HG02610 (cell line): ENCODE results near the gene MKRN2OS.
"Not testable (repeated sequence)": the region's sequence is repeated elsewhere in the genome, so short reads cannot be mapped to it uniquely, and the experiment has no call there.

Source experiments
- ATAC-seq: cut with Tn5 transposase; IDR thresholded peaks from one replicate; pipeline ENCODE4 v1.9.1; 2021; ENCODE audit warnings: mild to moderate bottlenecking, moderate library complexity; ENCODE audit not compliant: unreplicated experiment

The MKRN2OS gene

DNA sequence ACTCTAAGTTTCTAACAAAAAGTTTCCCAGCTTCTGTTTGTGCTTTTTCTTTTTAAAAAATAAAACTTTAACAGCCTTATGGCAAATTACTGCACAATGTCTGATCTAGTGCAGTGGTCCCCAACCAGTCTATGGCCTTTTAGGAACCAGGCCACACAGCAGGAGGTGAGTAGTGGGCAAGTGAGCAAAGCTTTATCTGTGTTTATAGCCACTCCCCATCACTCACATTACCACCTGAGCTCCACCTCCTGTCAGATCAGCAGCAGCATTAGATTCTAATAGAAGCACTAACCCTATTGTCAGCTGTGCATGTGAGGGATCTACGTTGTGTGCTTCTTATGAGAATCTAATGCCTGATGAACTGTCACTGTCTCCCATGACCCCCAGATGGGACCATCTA lies 17.2 kb upstream of the MKRN2OS start:
- ATAC-seq = no peak

DNA sequence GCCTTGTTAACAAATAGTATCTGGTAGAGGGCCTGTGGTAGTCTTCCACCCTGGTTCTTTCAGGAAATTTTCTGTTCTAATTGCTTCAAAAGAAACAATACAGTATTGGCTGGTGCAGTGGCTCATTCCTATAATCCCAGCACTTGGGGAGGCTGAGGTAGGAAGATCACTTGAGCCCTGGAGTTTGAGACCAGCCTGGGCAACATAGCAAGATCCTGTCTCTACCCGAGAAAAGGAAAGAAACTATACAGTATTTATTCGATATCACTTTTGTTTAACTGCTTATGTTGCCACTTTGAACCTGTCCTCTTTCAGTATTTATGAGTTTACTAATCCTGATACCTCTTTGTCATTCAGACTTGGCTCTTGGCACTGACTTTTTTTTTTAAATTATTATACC lies 16.1 kb upstream of the MKRN2OS start:
- ATAC-seq = no peak

DNA sequence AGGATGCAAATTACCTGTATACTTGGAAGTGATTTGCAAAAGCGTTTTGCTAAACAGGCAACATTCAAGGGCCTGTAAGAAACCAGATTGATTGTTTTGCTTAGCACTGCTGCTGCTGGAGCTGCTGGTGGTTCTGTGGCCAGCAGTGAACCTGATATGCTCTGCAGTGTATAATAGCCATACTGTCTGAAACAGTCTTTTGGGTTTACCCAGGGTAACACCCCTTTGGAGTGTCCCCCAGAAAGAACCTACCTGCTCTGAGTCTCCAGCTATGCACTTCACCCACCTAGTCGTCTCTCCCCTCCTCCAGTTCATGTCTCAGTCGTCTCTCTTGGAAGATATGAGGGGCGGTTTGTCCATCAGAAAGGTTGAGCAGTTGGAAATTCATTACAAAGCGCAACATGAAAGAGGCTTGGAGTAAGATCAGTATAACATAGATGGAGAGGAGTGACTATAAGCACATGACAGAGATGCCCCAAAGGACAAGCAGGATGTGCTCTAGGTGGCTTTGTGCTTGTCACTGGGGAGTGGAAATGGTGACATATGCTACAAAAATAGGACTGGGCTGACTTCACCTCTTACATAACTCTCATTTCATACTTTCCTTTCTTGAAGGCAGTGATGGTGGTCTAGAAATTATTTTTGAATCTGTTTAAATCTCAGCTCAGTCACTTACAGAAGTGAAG lies 15.3 kb upstream of the MKRN2OS start:
- ATAC-seq = peak; percentile 70

DNA sequence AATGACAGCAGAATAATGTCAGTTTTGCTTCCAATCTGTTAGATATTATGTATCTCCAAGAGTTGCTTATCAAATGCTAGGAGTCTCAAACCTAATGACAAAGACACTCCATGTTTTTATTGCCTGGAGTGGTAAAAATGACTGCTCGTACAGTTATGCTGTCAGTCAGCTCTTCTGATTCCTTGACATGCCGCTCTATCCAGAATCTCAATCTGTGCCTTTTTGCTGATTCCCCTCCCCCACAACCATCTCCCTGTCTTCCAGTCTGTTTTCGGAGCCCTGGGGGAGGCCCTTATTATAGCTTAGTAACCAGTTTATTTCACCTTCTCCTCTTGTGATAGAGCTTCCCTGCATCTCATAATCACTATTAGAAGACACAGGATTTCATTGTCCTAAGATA lies 14.2 kb upstream of the MKRN2OS start:
- ATAC-seq = no peak

DNA sequence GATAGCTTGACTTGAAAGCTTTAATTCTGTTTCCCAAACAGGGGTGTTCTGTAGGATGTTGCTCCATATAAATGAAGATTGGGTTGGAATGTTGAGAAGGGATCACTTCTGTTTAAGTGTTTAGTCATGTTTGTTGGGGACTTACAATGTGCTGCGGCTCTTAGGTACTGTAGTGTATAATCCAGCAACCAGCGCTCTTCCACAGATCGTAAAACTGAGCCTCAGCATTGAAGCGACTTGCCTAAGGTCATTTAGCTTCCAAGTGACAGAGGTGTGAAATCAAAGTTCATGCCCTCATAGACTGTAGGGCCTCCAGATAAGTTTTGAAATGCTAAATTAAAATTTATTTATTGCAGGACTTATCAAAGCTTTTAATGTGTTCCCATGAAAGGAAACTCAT lies 13.4 kb upstream of the MKRN2OS start:
- no peak for ATAC-seq

DNA sequence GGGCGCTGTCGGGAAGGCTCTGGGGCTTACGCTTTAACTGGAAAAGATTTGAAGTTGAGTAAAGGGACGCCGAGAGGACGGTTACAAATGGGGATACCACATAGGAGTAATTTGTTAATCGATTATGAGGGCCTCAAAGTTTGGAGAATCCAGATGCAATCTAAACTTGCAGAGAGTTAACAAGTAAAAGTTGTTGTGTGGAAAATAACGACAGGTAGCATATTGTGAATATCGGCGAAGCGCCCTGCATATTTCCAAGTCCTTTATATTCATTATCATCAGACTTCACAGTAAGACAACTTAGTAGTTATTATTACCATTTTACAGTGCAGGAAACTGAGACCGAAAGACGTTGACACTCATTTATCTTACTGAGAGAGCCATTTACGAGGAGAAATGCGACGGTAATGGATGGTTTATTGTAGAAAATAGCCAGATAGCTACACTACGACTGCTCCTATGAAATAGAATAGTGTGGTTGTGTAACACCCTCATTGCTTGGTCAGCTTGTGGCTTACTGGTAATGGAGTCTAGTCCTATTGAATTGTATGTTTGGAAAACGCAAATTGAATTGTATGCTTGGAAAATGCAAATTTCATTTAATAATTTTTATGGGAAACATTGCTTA lies 12.3 kb upstream of the MKRN2OS start:
- ATAC-seq = no peak

- peak; percentile 74 for ATAC-seq
Observed at GRCh38 chr3:12556690-12557472, 11.6 kb upstream of the MKRN2OS start, which contains the start of gene MKRN2. Gene MKRN2, plus strand, starts transcription at chr3:12557087. Its CDS starts 64 bp downstream, at chr3:12557151.

DNA sequence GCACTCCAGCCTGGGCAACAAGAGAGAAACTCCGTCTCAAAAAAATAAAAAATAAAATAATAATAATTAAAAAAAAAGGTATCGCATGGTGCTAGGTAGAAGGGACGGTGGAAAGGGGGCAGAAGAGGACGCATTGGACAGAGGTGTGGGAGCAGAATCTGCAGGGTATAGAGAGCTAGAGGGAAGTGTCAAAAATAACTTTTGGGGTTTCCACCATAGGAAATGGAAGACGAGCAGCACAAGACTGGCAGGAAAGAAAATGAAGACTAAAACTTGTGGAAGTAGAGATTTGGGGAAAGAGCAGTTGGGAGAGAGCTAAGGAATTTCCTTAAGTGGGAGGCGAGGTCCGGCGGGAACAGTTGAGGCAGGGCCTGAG lies 11.0 kb upstream of the MKRN2OS start:
- ATAC-seq = no peak

DNA sequence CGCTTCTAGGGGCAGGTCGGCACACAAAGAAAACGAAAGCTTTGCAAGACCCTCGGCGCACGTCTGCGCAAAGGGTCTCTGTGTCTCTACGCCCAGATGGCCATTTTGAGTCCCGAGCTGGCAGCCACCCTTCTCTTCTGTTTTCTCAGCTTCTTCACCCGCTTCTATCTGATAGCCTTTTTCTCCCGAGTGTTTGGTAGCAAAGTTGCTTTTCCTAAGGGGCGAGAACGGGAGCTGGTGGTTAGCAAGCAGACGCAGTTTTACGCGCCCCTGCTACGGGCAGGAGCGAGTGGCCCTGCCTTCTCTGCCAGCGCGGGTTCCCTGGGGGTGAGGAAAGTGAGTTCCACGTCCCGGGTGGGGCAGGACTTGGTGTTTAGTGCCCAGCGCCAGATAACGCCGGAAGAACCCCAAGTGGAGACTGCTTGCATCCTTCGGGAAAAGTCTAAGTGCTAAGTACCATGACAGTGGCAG lies 8.7 kb upstream of the MKRN2OS start:
- no peak for ATAC-seq

- ATAC-seq = no peak
Observed at GRCh38 chr3:12549971-12550760, 4.9 kb upstream of the MKRN2OS start.

- no peak for ATAC-seq
Observed at GRCh38 chr3:12544652-12545472, 437 bp downstream of the MKRN2OS start.

DNA sequence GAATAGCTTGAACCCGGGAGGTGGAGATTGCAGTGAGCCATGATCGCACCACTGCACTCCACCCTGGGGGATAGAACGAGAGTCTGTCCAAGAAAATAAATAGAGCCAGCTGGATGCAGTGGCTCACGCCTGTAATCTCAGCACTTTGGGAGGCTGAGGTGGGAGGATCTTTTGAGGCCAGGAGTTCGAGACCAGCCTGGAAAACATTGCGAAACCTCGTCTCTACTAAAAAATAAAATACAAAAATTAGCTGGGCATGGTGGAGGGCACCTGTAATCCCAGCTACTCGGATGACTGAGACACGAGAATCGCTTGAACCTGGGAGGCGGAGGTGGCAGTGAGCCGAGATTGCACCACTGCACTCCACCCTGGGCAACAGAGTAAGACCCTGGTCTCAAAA lies 1.8 kb downstream of the MKRN2OS start:
- ATAC-seq = not testable (repeated sequence)

DNA sequence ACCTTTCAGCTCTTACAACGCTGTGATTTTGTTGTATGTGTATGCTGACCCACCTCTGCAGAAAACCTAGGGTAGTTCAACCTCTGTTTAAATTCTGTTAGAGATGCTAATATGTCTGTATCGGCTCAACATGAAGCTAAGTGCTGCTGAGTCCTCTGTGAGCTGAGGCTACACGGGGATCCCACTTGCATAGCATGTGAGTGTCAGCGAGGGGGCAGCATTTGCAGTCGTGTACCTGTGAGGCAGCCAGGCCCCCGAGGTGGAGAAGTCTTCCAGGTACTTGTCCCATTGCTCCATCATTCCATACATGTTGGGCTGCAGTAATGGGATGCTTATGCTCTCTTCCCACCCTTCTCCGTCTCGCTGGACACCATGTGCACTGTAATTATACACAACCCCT lies 3.7 kb downstream of the MKRN2OS start:
- no peak for ATAC-seq

- no peak for ATAC-seq
Observed at GRCh38 chr3:12536423-12536822, 8.9 kb downstream of the MKRN2OS start.

DNA sequence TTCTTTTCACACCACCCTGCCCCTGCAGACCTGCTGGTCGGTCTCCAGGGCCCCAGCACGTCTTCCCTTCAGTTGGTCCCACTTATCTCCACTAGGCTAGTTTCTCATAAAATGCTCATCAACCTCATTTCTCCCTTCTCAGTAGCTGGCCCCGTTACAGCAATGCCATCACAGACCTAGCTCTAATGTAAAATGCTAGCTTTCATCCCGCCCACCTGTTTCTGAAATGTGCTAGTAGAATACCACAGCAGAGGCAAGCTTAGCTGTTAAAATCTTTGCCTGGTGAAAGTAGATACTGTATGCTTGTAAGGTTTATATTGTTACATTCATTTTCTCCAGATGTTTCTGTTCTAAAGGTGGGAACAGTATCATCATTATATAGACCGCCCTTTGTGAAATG lies 13.1 kb downstream of the MKRN2OS start:
- no peak for ATAC-seq

DNA sequence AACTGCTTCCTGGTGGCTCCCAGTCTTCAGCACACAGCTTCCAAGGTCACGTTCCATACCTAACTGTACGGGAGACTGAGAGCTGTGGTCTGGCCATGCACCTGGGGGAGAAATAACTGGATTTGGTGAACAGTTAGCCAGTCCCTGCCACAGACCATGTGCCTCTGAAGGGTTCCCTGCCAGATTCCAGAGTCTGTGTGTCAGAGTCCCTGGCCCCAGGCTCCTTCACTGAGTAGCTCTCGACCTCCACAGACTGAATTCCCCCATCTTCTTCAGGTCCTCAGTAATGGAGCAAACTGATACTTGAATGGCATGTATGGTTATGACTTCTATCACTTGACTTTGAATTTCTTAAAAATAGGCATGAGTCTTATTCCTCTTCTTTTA lies 17.5 kb downstream of the MKRN2OS start:
- ATAC-seq = no peak

GRCh38 chr3:12522721-12523120 lies 22.6 kb downstream of the MKRN2OS start:
- ATAC-seq = no peak

- no peak for ATAC-seq
Observed at GRCh38 chr3:12521010-12521409, 24.3 kb downstream of the MKRN2OS start.

DNA sequence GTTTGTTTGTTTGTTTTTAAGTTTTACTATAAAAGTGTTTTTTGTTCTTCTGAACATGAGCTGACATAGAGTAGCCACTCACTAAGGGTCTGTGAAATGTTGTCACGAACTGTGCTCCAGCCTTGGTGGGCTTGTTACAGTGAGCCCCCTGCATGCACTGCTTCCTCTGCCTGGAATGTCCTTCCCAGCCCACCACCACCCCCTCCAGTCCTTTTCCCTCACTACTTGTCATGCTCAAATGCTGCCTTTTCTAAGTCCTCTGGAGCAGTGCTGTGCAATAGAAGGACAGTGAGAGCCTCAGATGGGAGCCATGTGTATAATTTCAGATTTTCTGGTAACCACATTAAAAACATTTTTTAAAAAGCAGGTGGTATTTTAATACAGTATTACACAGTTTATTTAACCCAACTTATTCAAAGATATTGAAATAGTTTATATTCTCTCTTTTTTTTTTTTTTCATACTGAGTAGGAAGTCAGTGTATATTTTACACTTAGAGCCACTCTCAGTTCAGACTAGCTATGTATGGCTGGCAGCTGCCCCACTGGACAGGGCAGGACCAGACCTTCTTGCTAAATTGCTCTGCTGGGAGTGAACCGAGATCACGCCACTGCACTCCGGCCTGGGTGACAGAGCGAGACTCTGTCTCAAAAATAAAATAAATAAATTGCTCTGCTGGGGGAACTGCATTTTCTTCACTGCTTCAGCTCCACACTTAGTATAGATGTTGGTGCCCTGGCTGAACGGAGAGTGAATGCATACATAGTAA lies 26.9 kb downstream of the MKRN2OS start:
- ATAC-seq = no peak

- ATAC-seq = no peak
Observed at GRCh38 chr3:12516873-12517272, 28.4 kb downstream of the MKRN2OS start.
